ENCODE results near the gene CCDC92. TPM values are rescaled to one million over a fixed set of nuclear protein-coding genes. Genes with fewer than 3 reads are reported as not detected.

Gene CCDC92
- polyA plus RNA-seq, 1 experiment = 35.9 TPM

DNA sequence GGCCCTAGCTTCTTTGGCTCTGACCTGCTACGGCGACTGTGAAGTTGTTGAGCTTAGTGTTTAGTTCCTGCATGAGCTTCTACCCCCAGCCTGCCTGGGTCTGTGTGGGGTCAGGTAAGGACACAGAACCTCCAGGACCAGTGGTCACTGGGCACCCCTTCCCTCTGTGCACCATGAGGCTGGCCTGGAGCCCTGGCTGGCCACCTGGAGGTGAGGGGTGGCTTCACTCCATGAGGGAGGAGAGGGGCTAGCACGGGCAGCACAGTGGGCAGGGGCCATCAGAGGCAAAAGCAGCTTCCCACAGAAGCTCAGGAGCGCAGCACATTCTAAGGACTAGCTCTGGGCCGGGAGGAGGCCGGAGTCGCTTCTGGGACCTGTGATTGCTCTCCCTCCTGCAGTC is 36.7 kb downstream of the CCDC92 start:
- TF ChIP-seq, protein P1, sequence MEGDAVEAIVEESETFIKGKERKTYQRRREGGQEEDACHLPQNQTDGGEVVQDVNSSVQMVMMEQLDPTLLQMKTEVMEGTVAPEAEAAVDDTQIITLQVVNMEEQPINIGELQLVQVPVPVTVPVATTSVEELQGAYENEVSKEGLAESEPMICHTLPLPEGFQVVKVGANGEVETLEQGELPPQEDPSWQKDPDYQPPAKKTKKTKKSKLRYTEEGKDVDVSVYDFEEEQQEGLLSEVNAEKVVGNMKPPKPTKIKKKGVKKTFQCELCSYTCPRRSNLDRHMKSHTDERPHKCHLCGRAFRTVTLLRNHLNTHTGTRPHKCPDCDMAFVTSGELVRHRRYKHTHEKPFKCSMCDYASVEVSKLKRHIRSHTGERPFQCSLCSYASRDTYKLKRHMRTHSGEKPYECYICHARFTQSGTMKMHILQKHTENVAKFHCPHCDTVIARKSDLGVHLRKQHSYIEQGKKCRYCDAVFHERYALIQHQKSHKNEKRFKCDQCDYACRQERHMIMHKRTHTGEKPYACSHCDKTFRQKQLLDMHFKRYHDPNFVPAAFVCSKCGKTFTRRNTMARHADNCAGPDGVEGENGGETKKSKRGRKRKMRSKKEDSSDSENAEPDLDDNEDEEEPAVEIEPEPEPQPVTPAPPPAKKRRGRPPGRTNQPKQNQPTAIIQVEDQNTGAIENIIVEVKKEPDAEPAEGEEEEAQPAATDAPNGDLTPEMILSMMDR (IDR thresholded peaks at IDR 0.05; ENCODE audit: insufficient read depth, low read depth, low read length) = no peak
- H3K36me3 ChIP-seq (ENCODE audit: control insufficient read depth, insufficient read depth, low read length) = peaks cover 15% of the 10 kb centered on the region
- CTCF ChIA-PET = interaction anchor here (1.1 kb wide), 1 partner anchor 31 kb away, joined by 4 read pairs; no protein-coding TSS in a partner anchor
- DNase-seq (ENCODE audit: low read depth) = no peak
- POLR2A ChIA-PET = no interaction called here
- no peak overlapping the region for H3K4me3 ChIP-seq (ENCODE audit: low read depth, low read length)
- no peaks in the 10 kb centered on the region for H3K27me3 ChIP-seq (ENCODE audit: control insufficient read depth, insufficient read depth, low read length)

DNA sequence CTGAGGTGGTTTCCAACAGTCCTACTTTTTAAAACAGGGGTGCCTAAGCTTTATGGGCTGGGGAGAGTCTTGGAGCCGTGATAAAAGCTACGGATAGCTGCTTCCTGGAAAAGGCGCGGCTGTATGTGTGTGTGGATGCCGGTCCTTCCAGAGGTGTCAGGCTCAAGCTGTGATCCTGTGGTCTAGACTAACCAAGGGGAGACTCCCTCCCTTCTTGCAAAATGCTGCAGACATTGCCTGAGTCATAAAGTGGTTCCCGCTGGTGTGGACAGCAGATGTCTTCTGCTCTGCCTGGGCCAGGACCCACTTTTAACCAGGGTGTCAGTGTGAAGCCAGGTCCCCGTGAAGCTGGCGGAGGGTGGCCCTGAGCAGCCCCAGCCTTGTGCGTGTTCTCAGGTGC is 37.8 kb downstream of the CCDC92 start:
- TF ChIP-seq, protein P1 (IDR thresholded peaks at IDR 0.05; ENCODE audit: insufficient read depth, low read depth, low read length) = no peak
- ChIA-PET CTCF (interaction anchor here (0.8 kb wide), 1 partner anchor 9 kb away, joined by 4 read pairs; no protein-coding TSS in a partner anchor), POLR2A (no interaction called here)
- Histone ChIP-seq H3K4me3 (ENCODE audit: low read depth, low read length) (no peak overlapping the region), H3K27me3 (ENCODE audit: control insufficient read depth, insufficient read depth, low read length) (no peaks in the 10 kb centered on the region), H3K36me3 (ENCODE audit: control insufficient read depth, insufficient read depth, low read length) (peaks cover 8% of the 10 kb centered on the region)
- DNase-seq (ENCODE audit: low read depth) = no peak

DNA sequence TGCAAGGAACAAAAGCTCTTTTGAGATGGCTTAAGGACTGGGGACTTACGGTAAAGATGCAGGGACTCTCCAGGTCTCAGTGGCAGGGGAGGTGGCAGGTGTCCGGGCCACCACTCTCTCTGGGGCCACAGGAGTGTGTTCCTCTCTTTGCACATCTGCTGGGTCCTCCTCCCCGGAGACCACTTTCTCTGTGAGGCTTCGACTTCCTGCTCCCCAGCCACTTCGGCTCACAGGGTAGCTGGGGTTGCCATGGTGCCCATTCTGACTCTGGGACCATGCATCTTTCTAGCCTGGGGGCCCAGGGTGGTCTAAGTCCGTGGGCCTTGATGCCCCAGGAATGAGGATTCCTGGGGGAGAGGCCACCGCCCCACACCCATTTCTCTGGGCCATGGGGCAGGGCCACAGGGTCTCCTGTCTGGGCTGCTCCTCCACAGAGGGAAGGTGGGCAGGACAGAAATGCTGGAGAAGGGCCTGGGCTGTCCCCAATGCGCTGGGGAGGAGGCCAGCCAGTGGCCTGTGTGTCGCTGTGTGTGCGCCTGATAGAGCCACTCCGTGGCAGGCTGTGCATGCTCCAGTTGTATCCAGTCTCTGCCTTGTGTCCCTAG is 38.5 kb downstream of the CCDC92 start:
- Histone ChIP-seq H3K27me3 (ENCODE audit: control insufficient read depth, insufficient read depth, low read length) (no peaks in the 10 kb centered on the region), H3K36me3 (ENCODE audit: control insufficient read depth, insufficient read depth, low read length) (peaks cover 5% of the 10 kb centered on the region), H3K4me3 (ENCODE audit: low read depth, low read length) (no peak overlapping the region)
- no peak for DNase-seq (ENCODE audit: low read depth)
- ChIA-PET POLR2A (no interaction called here), CTCF (no interaction called here)
- TF ChIP-seq, protein P1 (IDR thresholded peaks at IDR 0.05; ENCODE audit: insufficient read depth, low read depth, low read length) = no peak

DNA sequence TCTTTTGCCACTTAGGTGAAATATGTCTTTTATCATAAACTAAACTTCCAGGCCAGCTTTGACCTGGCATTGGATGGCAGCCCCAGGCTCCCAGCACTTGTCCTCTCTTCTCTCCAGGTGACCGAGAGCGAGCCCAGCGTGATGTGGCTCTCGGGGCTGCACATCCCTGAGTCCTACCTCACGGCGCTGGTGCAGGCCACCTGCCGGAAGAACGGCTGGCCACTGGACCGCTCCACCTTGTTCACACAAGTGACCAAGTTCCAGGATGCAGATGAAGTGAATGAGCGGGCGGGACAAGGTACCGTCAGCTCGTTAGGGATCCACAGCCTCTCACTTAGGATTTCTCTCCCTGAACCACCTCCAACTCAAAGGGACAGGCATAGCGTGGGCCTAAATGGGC is 39.4 kb downstream of the CCDC92 start:
- TF ChIP-seq, protein P1 (IDR thresholded peaks at IDR 0.05; ENCODE audit: insufficient read depth, low read depth, low read length) = no peak
- no peak overlapping the region for H3K4me3 ChIP-seq (ENCODE audit: low read depth, low read length)
- CTCF ChIA-PET = interaction anchor here (1.8 kb wide), 1 partner anchor 12 kb away, joined by 5 read pairs; no protein-coding TSS in a partner anchor
- POLR2A ChIA-PET = no interaction called here
- no peaks in the 10 kb centered on the region for H3K27me3 ChIP-seq (ENCODE audit: control insufficient read depth, insufficient read depth, low read length)
- peaks cover 5% of the 10 kb centered on the region for H3K36me3 ChIP-seq (ENCODE audit: control insufficient read depth, insufficient read depth, low read length)
- no peak for DNase-seq (ENCODE audit: low read depth)

DNA sequence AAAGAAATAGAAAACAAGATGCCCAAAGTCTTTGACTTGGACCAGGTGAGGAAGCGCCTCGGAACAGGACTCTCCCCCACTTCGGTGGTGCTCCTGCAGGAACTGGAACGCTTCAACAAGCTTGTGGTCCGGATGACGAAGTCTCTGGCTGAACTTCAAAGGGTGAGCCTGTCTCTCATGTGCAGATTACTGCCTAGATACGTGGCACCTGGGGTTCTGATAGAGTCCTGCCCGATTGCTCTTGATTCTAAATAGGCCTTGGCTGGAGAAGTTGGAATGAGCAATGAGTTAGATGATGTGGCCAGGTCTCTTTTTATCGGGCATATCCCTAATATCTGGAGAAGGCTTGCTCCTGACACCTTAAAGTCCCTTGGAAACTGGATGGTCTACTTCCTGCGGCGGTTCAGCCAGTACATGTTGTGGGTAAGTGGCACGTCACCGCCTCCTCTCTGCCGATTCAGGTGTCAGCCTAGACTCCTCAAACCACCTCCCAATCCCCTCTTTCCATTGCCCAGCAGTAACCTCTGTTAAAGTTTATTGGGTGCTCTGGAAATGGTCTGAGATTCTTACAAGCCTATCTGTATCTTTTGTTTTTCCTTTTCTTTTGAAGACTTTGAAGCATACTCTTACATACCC is 40.8 kb downstream of the CCDC92 start:
- no peak overlapping the region for H3K4me3 ChIP-seq (ENCODE audit: low read depth, low read length)
- TF ChIP-seq, protein P1 (IDR thresholded peaks at IDR 0.05; ENCODE audit: insufficient read depth, low read depth, low read length) = no peak
- POLR2A ChIA-PET = no interaction called here
- peaks cover 5% of the 10 kb centered on the region for H3K36me3 ChIP-seq (ENCODE audit: control insufficient read depth, insufficient read depth, low read length)
- DNase-seq (ENCODE audit: low read depth) = no peak
- no peaks in the 10 kb centered on the region for H3K27me3 ChIP-seq (ENCODE audit: control insufficient read depth, insufficient read depth, low read length)
- CTCF ChIA-PET = interaction anchor here (1.8 kb wide), 1 partner anchor 13 kb away, joined by 5 read pairs; no protein-coding TSS in a partner anchor

Data from BJ (cell line).